NT2/D1 (cell line): ENCODE data around the gene WBP2NL.

ENCODE experiments used
- SUZ12 ChIP-seq: IDR thresholded peaks from 2 replicates; pipeline ENCODE4 v1.6.1; 2011; ENCODE audit not compliant: insufficient read length, insufficient read depth; ENCODE audit errors: extremely low read depth
- ZNF274 ChIP-seq: IDR thresholded peaks from 2 replicates; pipeline ENCODE4 v1.6.1; 2011; ENCODE audit warnings: mild to moderate bottlenecking, low read depth, low read length

DNA sequence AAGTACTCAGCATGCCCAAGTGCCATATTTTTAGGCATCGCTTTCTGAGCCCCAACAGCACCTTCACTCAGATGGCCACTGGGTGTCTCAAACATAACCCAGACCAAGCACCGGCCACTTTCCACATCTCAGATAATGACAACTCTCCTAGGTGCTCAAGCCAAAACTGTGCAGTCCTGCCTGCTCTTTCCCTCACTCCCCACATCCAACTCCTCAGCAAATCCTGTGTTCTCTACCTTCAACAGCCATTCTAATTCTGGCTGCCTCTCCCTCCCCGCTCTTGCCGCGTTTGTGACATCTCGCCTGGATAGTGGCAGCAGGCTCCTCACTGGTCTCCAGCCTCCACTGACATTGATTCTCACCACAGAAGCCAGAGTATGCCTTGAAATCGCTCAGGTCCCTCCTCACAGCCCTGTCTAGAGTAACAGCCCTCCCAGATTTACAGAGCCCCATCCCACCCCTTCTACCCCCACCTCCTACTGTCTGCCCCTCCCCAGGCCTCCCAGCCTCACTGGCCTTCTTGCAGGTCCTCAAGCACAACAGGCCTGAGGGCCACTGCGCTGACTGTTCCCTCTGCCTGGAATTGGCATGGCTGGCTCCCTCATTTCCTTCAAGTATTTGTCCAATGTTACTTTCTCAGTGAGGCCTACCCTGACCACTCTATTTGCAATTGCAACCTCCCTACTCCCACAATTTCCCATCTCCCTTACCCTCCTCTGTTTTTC lies 74.2 kb downstream of the WBP2NL start:
- TF ChIP-seq ZNF274 (no peak), SUZ12 (no peak)
